GM18499 (cell line): ENCODE data around the gene TMCC1.
"Not testable (repeated sequence)": the region's sequence is repeated elsewhere in the genome, so short reads cannot be mapped to it uniquely, and the experiment has no call there.

ENCODE experiments used
- ATAC-seq: cut with Tn5 transposase; IDR thresholded peaks from one replicate; pipeline ENCODE4 v1.9.1; 2021; ENCODE audit warnings: moderate number of reproducible peaks; ENCODE audit not compliant: insufficient read depth, unreplicated experiment

The TMCC1 gene

GRCh38 chr3:129838086-129838485, 55.4 kb downstream of the TMCC1 start:
- ATAC-seq, result no peak

- ATAC-seq, result no peak
Measured at GRCh38 chr3:129837065-129837642, 56.4 kb downstream of the TMCC1 start.

- no peak for ATAC-seq
Measured at GRCh38 chr3:129836381-129837064, 57.0 kb downstream of the TMCC1 start.

DNA sequence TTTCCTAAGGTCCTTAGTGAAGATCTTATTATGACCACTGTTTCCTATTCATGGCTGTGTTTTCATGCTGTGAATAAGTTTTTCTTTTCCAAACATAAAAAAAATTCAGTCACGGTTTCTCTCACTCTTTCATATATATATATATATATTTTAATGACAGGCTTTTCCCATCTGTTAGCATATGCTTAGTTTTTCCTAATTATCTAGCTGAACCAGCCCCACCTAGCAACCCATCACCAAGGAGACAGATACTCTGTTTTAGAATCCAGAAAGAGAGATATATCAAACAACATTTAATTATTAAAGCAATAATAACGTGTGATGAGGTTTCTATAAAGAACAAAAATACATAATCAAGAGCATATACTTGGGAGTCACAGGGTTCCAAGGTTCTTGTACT, 58.3 kb downstream of the TMCC1 start:
- ATAC-seq, result no peak

GRCh38 chr3:129834580-129834979, 58.9 kb downstream of the TMCC1 start:
- no peak for ATAC-seq

DNA sequence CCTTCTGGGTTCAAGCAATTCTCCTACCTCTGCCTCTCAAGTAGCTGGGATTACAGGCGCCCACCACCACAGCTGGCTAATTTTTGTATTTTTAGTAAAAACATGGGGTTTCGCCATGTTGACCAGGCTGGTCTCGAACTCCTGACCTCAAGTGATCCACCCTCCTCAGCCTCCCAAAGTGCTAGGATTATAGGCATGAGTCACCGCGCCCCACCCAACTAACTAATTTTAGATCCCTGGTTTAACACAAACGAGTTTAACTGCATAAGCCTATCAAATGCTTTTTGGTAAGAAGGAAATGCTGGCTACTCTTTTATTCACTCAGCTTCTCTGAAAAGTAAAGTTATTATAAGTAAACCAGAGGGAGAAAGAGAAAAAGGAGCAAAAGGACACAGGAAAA, 61.6 kb downstream of the TMCC1 start:
- not testable (repeated sequence) for ATAC-seq

DNA sequence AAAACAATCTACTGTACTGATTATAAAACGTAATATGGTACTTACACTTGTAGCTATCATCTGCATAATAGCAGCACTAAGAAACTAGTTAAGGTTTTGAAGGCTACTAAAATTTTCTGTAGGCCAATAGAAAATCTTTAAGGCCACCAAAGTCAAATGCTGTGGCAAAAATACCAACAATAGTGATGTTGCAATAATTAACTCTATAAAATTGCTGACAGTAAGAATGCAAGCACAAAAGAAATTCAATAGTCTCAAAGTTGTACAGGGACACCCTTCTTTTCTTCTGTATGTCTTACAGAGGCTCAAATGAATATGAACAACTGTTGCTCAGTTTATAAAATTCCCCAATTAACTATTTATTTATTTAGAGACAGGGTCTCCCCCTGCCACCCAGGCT, 62.0 kb downstream of the TMCC1 start:
- ATAC-seq, result no peak

DNA sequence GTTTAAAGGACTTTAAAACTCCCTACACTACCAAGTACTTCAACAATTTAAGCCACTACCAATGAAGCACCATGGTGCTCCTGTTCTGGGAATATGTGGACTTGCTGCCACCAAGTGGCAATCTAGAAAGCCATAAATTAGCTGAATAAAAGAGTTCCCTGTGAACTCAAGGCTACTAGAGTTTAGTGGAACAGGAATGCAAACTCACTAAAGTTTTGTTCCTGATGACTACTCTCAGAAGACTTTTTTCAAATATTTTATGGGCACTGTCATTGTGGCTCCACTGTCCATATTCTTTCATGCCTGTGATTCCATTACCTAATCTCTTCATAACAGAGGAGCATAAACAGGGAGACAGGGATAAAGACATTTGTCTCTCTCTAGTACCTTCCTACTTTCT, 63.9 kb downstream of the TMCC1 start:
- ATAC-seq, result no peak

- no peak for ATAC-seq
Measured at GRCh38 chr3:129827765-129828164, 65.7 kb downstream of the TMCC1 start.

- ATAC-seq, result no peak
Measured at GRCh38 chr3:129824926-129825541, 68.5 kb downstream of the TMCC1 start.

- ATAC-seq, result no peak
Measured at GRCh38 chr3:129822679-129823078, 70.8 kb downstream of the TMCC1 start.

DNA sequence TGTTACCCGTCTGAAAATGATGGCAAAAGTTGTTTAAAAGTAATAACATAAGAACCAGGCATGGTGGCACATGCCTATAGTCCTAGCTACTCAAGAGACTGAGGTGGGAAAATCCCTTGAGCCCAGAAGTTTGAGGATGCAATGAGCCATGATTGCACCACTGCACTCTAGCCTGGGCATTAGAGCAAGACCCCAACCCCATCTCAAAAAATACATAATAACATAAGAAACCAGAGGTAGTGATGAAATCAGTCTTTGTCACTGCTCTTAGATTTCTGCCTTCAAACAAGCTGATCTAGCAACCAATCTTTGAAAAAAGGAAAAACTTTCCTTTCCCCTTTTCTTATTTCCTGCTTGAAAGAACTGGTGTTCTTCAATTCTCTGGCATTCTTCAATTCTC, 71.3 kb downstream of the TMCC1 start:
- no peak for ATAC-seq

DNA sequence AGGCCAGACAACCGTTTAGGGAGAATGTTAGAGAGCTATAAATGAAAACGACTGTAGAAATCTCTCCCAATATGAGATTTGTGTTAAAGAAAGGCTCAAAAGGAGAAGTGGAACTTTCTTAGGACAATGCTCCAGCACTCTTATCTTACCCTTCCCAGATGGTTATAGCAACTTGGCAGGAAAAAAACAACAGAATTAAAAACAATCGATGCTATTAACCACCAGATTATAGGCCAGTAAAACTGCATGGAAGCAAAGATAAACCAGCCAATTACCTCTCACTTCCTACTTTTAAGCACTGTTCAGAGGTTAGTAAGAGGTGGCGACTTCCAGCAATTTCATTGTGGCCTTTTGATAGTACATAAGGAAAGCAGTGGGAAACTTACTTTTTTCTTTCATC, 72.9 kb downstream of the TMCC1 start:
- no peak for ATAC-seq

DNA sequence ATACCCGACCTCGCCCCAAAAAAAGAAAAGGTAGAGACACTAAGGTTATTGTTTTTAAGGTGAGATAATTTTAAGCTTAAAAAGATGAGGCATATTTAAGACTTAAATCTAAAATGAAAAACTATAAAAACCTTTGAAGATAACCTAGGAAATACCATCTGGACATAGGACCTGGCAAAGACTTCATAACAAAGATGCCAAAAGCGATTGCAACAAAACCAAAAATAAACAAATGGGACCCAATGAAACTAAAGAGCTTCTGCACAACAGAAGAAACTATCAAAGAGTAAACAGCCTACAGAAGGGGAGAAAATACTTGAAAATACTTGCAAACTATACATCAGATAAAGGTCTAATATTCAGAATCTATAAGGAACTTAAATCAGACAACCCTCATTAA, 80.9 kb downstream of the TMCC1 start:
- ATAC-seq, result no peak

DNA sequence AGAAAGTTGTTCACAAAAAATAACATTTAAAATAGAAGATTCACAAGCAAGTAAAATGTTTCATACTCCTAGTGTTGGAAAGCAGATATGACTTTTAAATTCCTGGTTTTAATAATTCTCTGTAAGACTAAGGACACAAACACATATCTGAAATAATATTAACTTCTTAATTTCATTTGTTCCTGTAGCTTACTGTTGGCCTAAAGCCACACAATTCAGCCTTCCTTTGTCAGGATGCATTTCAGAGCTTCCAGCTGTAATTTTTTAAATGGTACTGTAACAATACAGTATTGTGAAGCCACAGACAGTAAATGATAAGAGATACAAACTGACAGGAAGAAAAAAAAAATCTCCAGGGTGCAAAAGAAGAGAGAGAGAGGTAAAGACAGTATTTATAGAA, 84.2 kb downstream of the TMCC1 start:
- no peak for ATAC-seq

- no peak for ATAC-seq
Measured at GRCh38 chr3:129796146-129796545, 97.4 kb downstream of the TMCC1 start.

DNA sequence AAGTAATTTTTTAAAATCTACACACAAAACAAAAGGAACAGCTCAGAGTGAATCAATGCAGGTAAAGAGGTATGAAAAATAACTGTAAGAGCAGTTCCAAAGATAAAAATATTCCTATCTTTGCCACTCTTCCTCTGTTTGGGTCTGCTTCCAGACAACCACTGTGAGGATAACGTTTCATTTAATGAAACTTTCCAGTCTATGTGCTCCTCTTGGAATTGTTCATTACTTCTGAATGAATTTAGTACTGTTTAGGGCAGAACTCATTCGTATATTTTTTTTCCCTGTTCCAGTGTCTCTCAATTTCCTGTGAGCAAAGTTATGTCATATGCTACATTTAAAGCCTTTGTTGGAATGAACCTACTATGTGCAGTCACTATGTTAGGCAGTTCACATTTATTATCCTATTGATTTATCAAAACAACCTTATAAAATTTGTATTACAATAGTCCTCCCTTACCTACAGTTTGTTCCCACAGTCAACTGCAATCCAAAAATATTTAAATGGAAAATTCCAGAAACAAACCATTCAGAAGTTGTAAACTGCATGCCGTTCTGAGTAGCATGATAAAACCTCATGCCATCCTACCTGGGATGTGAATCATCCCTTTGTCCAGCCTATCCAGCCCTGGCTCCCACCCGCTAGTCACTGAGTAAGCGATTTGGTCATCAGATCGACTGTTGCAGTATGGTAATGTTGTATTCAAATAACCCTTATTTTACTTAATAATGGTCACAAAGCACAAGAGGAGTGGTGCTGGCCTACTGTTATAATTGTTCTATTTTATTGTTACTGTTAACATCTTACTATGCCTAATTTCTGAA, 98.1 kb downstream of the TMCC1 start:
- no peak for ATAC-seq

DNA sequence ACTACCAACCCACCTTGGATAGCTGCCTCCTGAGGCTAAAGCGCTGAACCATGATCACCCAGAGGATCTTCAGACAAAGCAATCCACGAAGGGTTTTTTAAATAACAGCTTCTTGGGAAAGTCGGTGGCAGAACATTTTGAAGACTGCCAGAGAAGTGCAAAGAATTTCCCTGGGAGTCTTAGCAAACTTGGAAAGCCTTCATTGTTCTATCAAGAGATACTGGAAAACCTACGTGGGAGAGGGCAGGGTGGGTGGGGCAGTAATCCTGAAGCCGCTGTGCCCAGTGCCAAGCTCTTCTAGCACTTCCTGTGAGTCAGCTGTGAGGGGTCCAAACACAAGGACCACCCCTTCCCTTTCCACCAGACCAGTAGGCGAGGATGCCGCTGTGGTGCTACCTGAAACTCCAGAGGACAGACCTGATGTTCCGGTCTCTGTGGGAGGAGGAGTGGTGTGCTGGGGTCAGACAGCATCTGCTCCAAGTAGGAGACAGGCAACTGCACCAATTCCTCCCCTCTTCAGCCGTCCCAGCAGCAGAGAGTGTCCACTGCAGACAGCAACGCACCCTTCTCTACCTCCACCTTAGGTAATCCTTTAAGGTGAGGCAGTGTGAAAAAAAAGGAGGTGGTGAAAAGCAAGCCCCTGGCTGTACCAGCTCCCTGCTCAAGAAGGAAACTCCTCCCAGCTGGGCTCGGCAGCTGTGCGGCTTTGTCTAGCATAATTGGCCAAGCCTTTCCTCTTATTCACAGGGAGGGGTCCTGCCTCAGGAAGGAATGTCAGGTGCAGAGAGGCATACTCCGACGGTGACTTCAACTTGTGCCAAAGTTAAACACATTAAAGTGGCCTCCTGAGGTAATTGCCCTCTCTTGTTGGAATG, 99.0 kb downstream of the TMCC1 start:
- no peak for ATAC-seq

DNA sequence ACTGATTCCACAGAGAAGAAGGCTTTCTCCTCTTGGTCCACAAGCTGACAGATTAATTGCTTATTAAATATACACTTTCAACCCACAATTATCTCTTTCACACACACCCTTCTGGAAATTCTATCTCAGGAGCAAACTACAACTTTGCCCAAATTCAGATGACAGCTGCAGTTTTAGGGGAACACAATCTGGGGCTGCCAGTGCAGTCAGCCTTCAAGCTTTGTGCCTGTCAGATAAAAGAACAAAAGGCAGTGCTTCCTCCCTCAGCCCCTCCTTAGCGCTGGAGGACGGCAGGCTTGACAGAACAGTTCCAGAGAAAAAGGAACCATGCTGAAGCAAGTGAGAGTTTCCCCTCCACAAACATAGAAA, 99.6 kb downstream of the TMCC1 start:
- ATAC-seq, result no peak

GRCh38 chr3:129793319-129793718, 100.2 kb downstream of the TMCC1 start:
- ATAC-seq, result no peak
